Choroid plexus epithelial cell (primary cell): ENCODE results near the gene SLIT1.
A peak's percentile ranks its signal among the peaks of the same experiment; 100 is the strongest.
"Not testable (repeated sequence)": the region's sequence is repeated elsewhere in the genome, so short reads cannot be mapped to it uniquely, and the experiment has no call there.

Experiments used
- DNase-seq: peaks from one replicate; pipeline ENCODE4 v3.0.0-alpha.2; 2010; ENCODE audit warnings: low read depth
- H3K4me3 ChIP-seq: 2 replicates; pipeline ENCODE4 v1.5.1; 2011; ENCODE audit warnings: low read depth, mild to moderate bottlenecking, control low read depth, low read length, moderate library complexity
- TF ChIP-seq, protein P1 (sequence below): conservative IDR thresholded peaks from 2 replicates; pipeline ENCODE4 v1.5.1; 2011; ENCODE audit warnings: low read depth, mild to moderate bottlenecking, control low read depth, inconsistent platforms, low read length, moderate library complexity

SLIT1 gene

DNA sequence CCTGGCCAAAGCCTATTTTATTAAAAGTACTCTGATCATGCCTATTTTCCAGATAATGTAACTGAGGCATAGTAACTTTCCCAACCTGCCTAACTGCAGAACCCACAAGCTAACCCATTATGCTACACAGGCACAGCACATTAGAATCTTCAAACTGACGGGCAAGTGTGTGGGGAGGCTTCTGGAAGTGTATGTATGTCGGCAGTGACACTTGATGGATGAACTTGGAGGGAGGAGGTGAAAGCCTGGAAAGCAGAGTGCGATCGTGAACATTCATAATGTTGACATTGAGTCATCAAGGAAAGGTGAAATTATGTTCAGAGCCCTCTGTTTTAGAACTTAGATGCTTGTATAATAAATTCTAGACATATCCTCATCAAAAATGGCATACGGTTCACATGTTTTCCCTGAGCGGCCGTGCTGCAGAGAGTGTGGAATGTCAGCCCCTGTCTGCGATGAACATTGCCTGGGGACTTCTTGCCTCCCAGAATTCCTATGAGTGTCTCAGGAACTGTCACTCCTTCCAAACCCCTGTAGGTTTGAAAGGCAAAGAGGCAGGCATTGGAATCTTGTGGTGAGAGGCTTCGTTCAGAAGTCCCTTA is 102.4 kb downstream of the SLIT1 start:
- no peak overlapping the region for H3K4me3 ChIP-seq
- TF ChIP-seq, protein P1, sequence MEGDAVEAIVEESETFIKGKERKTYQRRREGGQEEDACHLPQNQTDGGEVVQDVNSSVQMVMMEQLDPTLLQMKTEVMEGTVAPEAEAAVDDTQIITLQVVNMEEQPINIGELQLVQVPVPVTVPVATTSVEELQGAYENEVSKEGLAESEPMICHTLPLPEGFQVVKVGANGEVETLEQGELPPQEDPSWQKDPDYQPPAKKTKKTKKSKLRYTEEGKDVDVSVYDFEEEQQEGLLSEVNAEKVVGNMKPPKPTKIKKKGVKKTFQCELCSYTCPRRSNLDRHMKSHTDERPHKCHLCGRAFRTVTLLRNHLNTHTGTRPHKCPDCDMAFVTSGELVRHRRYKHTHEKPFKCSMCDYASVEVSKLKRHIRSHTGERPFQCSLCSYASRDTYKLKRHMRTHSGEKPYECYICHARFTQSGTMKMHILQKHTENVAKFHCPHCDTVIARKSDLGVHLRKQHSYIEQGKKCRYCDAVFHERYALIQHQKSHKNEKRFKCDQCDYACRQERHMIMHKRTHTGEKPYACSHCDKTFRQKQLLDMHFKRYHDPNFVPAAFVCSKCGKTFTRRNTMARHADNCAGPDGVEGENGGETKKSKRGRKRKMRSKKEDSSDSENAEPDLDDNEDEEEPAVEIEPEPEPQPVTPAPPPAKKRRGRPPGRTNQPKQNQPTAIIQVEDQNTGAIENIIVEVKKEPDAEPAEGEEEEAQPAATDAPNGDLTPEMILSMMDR = no peak
- no peak for DNase-seq

DNA sequence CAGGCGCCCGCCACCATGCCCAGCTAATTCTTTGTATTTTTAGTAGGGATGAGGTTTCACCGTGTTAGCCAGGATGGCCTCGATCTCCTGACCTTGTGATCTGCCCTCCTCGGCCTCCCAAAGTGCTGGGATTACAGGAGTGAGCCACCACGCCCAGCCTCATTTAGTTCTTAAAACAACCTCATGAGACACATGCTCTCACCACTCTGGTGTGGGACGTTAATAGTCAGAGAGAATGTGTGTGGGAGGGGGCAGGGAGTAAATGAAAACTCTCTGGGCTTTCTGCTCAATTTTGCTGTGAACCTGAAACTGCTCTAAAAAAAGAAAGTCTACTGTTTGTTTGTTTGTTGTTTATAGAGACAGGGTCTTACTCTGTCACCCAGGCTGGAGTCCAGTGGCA is 103.2 kb downstream of the SLIT1 start:
- not testable (repeated sequence) for H3K4me3 ChIP-seq, DNase-seq

DNA sequence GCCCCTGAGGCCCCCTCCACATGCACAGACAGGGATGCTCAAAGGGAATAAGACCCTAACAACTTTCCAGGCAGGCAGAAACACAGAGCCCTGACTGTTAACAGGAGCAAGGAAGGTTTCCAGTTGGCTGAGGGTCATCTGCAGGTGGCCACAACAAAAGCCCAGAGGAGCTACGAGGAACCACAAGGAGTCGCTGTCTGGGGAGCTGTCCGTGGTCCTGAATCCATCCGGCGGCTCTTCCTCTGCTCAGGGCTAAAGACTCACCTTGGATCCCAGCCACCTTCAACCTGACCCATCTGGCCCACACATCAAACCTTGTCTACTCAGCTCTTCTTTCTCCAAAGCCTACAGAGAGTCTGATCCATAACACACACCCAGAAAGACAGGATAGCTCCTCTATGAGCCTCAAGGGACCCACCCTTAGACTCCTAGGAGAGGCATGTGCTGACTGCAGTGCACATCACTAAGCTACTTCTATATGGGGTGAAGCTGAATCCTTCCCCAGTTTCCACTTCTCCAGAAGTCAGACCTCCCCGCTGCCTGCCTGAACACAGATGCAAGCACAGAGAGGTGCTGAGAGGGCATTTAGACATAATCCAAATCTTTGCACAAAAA is 104.0 kb downstream of the SLIT1 start:
- DNase-seq = peak; percentile 76
- H3K4me3 ChIP-seq = no peak overlapping the region
- TF ChIP-seq, protein P1 = peak; percentile 98

DNA sequence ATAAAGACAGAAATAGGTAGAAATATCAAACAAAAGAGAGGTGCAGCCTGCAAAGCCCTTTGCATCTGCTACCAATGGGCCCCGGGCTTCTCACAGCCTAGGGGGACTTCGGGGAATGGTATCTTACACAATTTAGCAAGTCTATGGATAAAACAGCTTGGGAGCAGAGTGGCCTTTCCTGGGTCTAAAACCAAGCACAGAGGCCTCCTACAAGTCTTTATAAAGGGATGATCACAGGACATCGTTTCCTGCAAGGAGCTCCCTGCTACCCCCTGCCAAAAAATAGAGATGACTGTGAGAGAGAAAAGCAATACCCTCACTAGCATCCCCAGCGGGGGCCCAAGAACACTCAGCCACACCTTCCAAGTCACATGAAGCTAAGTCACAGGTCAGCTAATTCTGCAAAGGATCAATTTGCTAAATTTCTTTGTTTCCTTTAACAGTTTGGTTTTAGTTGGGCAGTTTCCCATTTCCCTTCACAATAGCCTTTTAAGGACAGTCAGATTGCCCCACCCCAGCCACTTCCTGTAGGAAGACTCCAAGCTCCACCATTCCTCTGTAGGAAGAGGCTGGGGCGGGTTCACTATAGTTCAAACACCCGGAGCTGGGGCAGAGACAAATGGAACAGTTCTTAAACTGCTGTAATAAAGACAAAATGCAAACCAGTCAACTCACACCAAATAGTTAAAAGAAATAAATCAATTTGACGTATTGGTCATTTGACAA is 105.5 kb downstream of the SLIT1 start:
- TF ChIP-seq, protein P1 = no peak
- no peak overlapping the region for H3K4me3 ChIP-seq
- DNase-seq = no peak

DNA sequence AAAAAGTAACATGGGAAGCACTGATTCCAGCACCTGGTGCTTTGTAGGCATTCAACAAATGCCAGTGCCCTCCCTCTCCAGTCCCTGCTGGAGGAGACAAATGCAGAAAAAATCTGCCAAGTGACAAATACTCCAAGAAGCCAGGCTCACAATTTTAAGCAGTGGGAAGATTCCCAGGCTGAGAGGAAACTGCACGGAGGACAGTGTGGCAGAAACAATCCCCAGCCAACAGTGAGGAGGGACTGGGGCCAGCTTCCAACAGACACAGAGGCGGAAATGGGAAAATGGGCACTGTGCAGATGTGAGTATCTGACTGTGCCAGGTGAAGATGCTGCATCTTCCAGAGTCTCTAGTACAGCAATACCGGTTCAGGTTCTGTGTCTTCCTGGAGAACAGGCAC is 106.3 kb downstream of the SLIT1 start:
- TF ChIP-seq, protein P1 = no peak
- DNase-seq = no peak
- H3K4me3 ChIP-seq = no peak overlapping the region

DNA sequence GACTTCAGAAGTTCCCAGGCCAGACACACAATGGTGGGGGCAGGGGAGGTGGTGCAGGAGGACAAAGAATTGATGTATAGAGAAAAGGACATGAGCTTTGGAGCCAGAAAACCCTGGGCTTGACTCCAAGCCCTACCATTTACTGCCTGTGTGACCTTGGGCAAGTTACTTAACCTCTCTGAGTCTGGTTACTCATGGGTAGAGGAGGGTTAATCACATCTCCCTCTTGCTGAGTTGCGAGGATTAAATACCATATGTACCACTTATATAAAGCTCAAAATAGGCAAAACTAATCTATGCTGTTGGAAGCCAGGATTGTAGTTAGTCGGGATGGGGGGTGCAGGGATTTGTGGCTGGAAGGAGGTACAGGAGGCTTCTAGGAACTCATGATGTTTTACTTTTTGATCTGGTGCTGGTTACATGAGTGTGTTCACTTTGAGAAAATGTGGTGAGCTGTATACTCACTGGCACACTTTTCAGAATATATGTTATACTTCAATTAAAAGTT is 106.8 kb downstream of the SLIT1 start:
- DNase-seq = no peak
- no peak overlapping the region for H3K4me3 ChIP-seq
- TF ChIP-seq, protein P1 = no peak

DNA sequence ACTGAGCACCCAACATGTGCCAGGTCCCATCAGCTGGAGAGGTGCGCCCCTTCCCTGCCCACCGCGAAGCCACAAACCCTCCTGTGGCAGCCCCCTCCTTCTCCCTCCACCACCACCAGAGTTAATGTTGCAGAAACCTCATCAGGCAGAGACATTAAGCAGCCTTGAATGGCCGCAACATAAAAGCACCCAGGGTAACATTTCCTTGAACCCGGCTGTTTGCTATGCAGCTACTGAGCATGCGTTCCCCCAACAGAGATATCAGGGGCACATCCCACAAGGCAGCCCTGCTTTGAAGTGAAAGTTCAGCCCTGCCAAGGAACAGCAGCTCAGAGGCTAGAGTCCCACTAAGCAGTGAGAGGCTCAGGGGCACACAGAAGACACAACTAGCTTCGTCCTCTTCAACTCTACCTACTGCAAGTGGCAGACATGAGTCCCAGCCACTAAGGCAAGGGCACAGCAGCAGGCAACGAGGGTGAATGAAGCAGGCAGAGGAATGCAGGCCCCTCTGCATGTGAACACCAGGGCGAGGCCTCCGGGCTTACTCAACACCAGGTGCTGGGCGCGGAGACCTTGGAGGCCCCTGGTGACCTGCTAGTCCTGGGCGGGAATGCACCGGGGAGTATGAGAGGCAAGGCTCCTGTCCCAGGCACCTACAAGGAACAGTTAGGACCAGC is 107.4 kb downstream of the SLIT1 start:
- H3K4me3 ChIP-seq = no peak overlapping the region
- DNase-seq = no peak
- TF ChIP-seq, protein P1 = no peak
